Activated T-cell treated with anti-CD3 and anti-CD28 coated beads for 48 hours (primary cell): ENCODE measurements around the gene SLC35E2B.
"Not testable (repeated sequence)": the region's sequence is repeated elsewhere in the genome, so short reads cannot be mapped to it uniquely, and the experiment has no call there.

Experiments used
- DNase-seq: peaks from one replicate; pipeline ENCODE4 v3.0.0-alpha.2; 2020; ENCODE audit warnings: low read depth

SLC35E2B gene

DNA sequence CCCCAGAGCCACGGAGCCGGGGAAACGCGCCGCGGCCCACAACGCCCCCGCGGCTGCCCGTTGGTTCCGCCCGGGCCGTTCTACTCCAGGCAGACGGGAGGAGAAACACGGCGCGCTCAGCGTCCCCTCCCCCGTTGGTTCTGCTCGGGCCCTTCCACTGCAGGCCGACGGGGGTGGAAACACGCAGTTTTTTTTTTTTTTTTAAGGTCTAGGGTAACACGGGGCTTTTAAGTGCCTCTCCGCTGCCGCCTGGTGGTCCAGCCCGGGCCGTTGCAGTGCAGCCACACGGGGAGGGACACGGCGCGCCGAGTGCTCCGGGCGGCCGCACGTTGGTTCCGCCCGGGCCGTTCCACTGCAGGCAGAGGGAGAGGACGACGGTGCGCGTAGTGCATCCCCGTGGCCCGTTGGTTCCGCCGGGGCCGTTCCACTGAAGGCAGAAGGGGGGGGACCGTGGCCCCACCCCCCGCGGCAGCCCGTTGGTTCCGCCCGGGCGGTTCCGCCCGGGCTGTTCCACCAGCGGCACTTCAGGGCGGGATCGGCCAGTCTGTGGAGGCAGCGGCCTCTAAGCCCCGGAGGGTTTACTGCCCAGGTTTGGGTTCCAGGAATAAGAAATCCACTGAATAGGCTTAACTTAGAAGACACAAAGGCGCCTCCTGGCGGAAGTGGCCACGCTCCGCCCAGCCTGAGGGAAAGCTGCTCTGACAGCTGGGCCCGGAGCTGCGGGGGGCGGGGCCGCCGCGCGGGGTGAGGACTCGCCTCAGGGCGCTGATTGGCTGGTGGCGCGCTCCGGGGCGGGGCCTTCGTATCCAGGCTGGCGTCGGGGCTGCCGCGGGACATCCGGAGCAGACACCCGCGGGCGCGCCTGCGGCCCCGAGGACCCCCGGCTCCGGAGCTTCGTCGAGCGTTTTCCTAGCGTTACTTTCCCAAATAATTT, at the start of gene SLC35E2B:
TSS of gene SLC35E2B (minus strand) at position 82 of the 934 bp plus-strand sequence. CDS start 16,096 bp downstream, outside the sequence.
- peak; percentile 90 for DNase-seq

DNA sequence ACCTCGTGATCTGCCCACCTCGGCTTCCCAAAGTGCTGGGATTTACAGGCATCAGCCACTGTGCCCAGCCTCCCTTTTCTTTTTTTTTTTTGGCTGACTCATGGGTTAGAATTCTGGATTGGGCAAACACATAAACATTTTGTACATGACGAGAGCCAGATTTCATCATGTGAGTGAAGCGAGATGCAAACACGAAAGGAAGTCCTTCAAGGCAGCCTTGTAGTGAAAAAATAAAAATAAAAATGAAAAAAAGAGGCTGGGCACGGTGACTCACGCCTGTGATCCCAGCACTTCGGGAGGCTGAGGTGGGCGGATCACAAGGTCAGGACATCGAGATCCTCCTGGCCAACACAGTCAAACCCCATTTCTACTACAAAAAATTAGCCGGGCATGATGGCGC, 48.4 kb upstream of the SLC35E2B start:
- not testable (repeated sequence) for DNase-seq

DNA sequence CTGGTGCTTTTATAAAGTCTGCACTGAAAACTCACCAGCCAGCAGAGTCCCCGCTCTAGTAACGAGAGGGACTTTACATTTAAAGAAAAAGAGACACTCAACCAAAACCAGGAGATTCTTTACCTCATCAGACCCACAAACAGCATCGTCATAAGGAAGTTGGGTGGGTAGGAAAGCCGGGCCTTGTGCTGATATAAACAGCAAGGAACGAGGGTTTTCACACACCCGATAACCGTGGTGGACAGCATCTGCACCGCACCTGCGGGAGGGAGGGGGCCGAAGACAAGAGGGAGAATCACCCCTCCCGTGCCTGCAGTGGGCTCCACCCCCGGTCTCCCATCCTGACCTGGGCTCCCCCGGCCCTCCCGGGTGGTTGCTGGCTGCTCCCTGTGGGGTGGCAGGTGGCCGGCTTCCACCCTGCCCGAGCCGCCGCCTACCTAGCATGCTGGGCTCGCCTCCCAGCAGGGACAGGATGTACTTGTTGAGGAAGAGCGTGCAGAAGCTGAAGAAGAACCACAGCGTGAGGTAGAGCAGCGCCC, 46.3 kb upstream of the SLC35E2B start:
- not testable (repeated sequence) for DNase-seq

DNA sequence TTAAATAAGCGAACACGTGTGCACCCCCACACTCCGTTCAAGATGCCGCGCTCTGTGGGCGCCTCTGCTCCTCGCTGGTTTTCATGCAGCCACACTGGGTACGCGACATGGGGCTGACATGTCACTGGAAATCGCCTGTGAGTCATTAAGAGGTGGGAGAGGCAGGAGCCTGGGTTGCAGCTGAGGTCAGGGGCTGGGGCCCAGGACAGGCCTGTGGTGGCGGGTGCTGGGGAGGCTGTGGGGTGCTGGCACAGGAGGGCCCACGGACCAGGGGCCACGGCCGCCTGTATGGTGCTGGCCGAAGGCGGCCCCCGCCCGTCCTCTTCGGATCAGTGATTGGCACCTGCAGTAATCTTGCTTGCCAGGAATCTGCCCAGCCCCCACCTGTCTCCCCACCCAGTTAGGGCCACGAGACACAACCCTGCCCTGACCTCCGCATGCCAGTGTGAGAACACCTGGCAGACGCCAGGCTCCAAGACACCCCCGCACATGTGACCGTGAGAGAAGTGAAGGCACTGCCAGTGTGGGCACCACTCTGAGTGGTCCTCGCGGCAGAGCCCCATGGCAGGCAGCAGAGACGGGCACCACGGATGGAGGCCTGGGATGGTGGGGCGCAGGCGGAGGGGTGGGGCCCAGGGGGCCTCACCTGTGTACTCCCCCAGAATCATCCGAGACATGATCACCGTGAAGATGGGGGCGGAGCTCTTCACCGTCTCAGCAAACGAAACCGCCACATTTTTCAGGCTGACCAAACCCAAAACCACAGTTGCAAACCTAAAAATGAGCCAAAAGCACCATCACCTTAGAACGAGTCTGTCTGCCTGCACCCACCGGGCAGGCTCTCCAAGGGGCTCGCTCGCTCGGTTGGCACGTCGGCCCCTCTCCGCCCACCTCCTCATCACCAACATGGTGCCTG, 45.3 kb upstream of the SLC35E2B start:
- not testable (repeated sequence) for DNase-seq

DNA sequence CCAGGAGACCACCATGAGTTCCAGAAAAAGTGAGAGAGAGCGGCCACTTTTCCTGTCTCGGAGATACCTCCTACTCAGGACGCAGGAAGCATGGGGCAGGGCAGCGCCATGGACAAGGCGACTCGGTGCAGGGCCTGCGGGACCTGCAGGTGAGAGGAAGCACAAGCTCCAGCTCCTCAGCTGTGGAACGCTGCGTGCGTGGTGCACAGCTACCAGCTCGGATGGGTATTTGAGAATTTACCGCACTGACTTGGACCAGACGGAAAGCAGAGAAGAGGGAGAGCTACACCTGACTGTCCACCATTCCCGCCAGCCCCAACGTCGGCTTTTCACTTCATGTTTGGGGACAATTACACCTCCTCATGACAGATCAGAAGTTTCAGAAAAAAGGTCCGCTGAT, 39.8 kb upstream of the SLC35E2B start:
- DNase-seq = no peak

DNA sequence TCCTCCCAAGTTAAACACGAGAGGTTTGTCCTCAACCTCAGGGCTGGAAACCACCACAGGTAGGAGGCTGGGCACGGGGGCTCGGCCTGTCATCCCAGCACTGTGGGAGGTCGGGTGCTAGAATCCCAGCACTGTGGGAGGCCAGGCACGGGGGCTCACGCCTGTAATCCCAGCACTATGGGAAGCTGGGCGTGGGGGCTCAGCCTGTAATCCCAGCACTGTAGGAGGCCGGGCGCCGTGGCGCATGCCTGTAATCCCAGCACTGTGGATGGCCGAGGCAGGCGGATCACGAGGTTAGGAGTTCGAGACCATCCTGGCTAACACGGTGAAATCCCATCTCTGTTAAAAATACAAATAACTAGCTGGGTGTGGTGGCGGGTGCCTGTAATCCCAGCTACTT, 38.3 kb upstream of the SLC35E2B start:
- DNase-seq = no peak

DNA sequence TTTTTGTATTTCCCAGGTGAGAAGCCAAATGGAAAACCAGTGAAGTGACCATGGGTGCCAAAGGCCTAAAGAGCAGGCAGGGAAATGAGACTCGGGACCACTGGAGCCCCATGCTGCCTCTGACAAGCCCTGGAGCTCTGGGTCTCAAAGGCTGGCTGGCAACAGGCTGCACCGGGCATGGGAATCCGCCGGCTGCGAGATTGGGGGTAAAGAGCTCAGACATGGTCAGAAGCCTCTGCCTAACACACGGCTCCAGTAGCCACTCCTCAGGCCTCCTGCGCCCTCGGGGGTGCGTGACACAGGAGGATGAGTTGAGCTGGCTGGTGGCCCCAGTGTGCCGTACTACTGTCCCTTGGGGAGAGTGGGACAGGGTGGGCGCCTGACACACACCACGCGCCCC, 37.6 kb upstream of the SLC35E2B start:
- DNase-seq = not testable (repeated sequence)

DNA sequence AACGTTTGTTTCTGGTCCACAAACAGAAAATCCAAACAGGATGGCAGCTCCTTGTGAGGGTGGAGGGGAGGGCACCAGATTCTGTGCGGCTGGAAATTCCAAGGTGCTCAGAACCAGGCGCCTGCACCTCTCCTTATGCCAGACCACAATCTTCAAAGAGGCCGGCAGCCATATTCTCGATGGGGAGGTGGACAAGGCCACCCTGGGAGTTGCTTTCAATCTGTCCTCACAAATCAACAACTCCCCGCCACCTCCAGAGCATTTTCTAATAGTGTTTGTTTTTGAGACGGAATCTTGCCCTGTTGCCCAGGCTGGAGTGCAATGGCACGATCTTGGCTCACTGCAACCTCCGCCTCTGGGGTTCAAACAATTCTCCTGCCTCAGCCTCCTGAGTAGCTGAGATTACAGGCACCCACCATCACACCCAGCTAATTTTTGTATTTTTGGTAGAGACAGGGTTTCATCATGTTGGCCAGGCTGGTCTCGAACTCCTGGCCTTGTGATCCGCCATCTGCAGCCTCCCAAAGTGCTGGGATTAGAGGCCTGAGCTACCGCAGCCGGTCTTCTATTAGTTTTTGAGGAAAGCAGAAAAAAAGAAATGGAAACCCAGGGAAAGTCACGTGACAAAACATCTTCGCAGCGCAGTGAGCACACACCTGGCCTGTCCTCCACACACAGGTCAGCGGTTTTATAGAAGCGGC, 36.7 kb upstream of the SLC35E2B start:
- DNase-seq = not testable (repeated sequence)

DNA sequence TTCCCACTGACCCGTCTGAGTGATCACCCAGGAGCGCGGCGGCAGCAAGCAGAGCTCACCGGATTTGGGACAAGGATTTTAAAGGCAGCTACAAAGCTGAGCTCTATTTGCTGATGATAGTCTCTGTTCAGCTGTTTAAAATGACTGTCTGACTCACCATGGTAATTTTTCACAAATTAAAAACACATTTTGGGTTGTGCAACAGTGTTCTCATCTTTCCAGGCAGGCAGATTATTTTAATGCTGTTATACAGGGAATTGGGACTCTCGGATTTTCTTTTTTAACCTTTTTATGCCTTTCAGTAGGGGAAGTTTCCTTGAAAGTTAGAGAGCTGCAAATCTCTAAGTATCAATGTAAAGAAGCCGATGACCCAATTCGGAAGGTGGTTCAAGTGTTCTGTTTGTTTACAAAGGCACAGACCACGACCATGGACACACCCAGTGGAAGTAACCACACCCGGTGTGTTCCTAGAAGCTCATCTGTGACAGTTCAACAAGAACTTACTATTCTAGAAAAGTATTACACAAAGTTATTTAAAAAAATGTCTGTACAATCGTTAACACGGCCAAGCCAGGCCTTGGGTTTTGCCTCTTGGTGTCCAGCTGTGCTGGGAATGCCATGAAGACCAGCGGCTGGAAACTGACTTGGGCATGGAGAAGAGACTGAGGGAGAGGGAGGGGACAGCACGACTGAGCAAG, 35.9 kb upstream of the SLC35E2B start:
- not testable (repeated sequence) for DNase-seq

DNA sequence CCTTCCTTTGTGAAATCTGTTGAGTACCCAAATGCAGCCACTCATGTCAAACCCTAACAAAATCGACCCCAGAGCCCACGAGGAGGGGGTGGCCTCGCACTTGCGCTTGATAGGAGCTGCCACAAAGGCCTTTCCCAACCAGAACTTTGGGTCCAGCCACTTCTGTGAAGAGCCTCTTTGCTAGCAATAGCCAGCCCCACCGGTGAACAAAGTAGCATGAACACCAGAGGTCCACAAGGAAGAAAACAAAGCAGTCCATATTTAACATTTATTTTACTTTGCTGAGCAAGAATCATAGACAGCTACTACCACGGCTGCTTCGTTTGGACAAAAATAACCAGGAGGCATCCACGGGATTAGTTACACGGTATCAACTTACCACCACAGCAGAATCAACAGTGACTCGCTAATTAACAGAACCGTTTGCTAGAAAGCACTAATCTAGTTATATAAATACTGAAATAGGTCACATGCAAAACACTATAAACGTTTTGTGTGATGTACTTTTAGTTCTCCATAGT, 34.6 kb upstream of the SLC35E2B start:
- DNase-seq = not testable (repeated sequence)

DNA sequence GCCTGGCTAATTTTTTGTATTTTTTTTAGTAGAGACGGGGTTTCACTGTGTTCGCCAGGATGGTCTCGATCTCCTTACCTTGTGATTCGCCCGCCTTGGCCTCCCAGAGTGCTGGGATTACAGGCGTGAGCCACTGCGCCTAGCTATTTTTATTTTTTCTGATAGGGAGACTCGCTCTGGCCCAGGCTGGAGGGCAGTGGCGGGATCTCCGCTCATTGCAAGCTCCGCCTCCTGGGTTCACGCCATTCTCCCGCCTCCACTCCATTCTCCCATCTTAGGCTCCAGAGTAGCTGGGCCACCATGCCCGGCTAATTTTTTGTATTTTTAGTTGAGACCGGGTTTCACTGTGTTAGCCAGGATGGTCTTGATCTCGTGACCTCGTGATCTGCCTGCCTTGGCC, 33.5 kb upstream of the SLC35E2B start:
- DNase-seq = not testable (repeated sequence)

DNA sequence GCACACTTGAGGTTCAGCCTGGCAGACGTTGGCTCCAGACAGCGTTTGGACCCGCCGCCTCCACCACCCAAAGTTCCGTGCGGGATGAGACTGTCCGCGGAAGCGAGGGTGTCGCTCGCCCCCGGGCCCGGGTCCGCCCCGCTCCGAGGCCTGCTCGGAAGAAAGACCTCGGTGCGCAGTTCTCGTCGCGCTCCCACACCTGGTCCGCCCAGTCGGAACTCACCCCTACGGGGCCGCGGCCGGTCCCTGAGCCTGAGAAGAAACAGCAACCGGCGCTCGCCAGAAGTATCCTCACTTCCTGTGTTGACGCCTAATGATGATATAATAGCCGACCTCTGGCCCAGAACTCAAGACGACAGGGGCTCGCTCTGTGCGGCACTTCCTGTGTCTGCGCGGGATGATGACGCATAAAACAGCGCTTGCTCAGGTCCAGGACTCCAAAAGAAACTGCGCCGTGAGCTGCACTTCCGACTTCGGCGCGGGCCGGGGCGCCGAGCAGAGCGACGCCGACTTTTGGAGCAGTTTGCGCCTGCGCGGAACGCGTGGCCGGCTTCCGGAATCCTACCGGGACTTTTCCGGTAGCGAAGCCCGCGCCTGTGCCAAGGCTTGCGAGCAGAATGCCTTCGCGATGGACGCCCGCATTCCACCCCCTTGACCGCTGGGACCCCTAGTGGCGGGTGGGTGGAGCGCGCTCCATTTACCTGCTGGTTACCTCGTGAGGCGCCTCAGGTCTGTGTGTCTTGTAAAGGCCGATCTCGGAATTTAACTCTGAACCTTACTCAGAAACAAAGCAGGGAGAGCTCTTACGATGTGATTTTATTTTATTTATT, 31.7 kb upstream of the SLC35E2B start, which contains the start of gene CDK11A:
TSS of gene CDK11A (minus strand) at position 323 of the 830 bp plus-strand sequence. CDS start 1,539 bp downstream, outside the sequence.
- peak; percentile 98 for DNase-seq

DNA sequence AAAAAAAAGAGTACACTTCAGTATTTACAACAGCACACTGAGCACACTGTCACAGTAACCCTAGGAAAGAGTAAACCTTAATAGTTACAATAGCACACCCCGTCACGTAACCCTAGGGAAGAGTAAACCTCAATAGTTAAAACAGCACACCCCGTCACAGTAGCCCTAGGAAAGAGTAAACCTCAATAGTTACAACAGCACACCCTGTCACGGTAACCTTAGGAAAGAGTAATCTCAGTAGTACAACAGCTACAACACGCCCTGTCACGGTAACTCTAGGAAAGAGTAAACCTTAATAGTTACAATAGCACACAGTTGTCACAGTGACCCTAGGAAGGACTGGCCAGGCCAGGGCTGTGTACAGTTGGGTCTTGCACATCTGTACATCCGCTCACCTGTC, 28.6 kb upstream of the SLC35E2B start:
- DNase-seq = no peak

DNA sequence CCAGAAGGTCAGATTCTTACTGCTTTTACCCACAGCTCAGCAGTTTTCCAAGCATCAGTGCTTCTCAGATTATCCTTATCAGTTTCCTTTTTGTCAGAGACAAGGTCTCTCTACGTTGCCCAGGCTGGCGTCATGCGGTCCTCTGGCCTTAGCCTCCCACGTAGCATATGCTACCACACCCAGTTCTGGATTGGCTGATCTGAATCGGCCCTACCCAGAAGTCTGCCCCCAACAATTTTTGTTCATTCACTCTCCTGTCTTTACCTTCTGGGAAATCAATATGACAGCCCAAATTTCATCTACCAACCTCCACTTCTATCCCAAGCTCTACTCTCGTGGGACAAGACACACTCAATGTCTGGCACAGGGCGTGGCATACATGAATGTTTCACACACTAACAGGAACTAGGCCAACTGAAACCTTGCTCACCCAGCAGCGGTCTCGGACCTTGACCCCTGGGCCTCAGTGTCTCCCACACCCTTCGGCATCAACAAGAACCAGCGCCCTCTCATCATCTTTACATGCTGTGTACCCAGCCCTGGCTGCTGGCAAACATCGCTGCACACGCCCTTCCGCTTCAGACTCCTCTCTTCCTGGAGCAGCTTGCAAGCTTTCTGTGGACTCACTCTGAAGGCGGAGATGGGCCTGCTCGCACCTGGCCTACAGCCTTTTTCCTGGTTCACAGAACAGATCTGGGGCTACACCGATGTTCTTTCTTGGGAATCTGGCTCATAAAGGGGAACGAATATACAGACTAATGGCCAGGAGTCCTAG, 22.7 kb upstream of the SLC35E2B start:
- not testable (repeated sequence) for DNase-seq

DNA sequence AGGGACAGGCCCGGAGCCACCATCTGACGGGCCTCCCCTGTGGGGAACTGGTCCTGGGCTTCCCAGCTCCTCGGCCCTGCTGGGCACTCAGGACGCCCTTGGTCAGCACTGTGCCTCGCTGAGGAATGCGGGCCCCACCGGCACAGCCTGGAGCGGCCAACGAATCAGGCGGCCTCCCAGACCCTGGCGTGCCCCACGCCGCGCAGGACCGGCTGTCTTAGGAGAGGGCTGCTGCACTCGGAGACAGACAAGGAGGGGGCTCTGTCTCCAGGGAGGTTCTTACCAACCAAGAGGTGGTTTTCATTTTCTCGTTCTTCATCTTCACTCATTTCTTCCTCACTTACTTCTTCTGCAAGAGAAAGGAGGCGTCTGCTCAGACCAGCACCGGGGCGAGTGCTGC, 15.3 kb upstream of the SLC35E2B start:
- not testable (repeated sequence) for DNase-seq

DNA sequence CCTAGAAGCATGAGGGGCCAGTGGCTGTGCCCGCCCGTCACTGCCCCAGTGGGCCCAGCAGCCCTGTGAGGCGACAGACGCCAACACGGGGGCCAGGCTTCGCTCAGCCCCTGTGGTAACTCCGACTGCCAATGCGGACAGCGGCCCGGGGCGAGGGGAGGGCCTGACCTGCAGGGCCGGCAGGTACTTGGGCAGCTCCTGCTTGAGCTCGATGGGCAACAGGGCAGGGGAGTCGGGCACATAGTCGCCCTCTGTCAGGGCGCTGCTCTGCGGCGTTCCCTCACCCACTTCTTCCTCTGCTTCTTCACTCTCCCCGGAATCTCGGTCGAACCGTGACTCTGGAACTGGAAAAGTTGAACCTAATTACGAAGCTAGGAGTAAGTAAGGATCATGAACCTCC, 14.6 kb upstream of the SLC35E2B start:
- not testable (repeated sequence) for DNase-seq

DNA sequence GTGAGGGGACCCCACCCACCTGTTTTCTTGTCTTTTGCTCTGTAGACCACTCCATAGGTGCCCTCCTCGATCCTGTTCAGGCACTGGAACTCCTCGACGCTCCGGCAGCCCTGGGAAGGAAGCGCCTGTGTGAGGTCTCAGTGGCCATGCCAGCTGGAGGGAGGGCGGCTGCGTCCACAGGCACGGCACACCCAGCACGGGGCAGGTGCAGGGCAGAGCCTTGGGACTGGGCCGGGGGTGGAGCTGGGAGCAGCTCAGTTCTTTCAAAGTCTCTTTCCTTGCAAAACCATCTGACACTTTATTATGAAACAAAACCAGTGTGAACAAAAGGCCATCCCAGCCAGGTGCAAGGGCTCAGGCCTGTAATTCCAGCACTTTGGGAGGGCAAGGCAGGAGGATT, 13.0 kb upstream of the SLC35E2B start:
- not testable (repeated sequence) for DNase-seq

DNA sequence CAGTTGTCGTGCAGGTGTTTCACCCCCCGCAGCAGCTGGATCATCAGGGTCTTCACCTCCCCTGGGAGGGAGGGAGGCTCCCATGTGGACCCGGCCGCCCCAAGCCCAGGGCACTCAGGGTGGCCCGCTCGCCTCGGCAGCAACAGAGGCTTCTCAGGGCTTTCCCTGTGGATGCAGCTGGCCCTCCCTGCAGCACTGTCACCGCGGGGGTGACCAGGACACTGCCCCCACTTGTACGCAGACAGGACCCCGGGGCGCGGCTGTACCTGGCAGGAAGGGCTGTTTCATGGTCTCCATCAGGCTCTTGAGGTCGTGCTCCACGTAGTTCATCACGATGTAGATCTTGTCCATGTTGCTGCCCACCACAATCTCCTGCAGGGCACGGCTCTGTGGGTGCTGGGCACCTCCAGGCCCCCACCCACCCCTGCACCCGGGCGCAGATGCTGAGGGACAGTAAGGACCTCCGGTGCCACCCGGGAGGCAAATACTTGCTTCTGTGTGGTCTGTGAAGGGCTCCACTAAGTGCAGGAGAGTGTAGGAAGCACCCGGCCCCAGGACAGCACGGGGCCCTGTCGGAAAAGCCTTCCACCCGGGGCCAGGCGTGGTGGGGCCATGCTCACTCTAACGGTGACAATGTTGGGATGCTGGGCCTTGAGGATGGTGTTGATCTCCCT, 11.8 kb upstream of the SLC35E2B start:
- not testable (repeated sequence) for DNase-seq
